IMR-90 (cell line): ENCODE data around the gene RERE. TPM values are rescaled to one million over a fixed set of nuclear protein-coding genes. Genes with fewer than 3 reads are reported as not detected.
A peak's percentile ranks its signal among the peaks of the same experiment; 100 is the strongest.

Experiments used
- ATAC-seq: fragments of 200-7000 bp; cut with Tn5 transposase; 2 replicates; pipeline ENCODE4 v1.9.1; 2020; ENCODE audit warnings: low read depth, mild to moderate bottlenecking, moderate library complexity
- BruUV-seq: library from RNA; stranded (reverse); fragments of 400-500 nt; replicated peaks from 2 replicates; lab custom pipeline; 2021; lab: Mats Ljungman, UMichigan
- CTCF ChIA-PET: fragments of 300-600 bp; formaldehyde crosslinking; extraction: SDS; loops from one replicate; lab custom pipeline; 2021; ENCODE audit warnings: antibody characterized with exemption; lab: Yijun Ruan, JAX
- POLR2A ChIA-PET: fragments of 300-600 bp; sonication (Branson Sonifier 250); formaldehyde crosslinking; loops from one replicate; lab custom pipeline; 2022; ENCODE audit warnings: antibody characterized with exemption; ENCODE audit not compliant: unreplicated experiment; lab: Charles Lee
- DNase-seq: peaks from one replicate; pipeline ENCODE4 v3.0.0; 2013
- H2AFZ ChIP-seq: replicated peaks from 2 replicates; pipeline ENCODE3; 2013; ENCODE audit warnings: low read length, mild to moderate bottlenecking; ENCODE audit not compliant: poor library complexity
- H2AK5ac ChIP-seq: 2 replicates; pipeline ENCODE4 v1.6.1; 2013; ENCODE audit warnings: low read depth, low read length, inconsistent platforms
- H2AK9ac ChIP-seq: replicated peaks from 2 replicates; pipeline ENCODE3; 2013; ENCODE audit warnings: mild to moderate bottlenecking, low read depth, low read length, moderate library complexity; ENCODE audit not compliant: poor library complexity
- H2BK120ac ChIP-seq: 2 replicates; pipeline ENCODE4 v1.6.1; 2013; ENCODE audit warnings: low read depth, low read length, inconsistent platforms
- H2BK15ac ChIP-seq: 3 replicates; pipeline ENCODE4 v1.6.1; 2013; ENCODE audit warnings: low read depth, low read length, inconsistent platforms
- H2BK20ac ChIP-seq: 2 replicates; pipeline ENCODE4 v1.6.1; 2013; ENCODE audit warnings: low read depth, mild to moderate bottlenecking, inconsistent platforms, low read length, moderate library complexity
- H2BK5ac ChIP-seq: 2 replicates; pipeline ENCODE4 v1.6.1; 2013; ENCODE audit warnings: mild to moderate bottlenecking, low read depth, low read length, inconsistent platforms; ENCODE audit not compliant: poor library complexity, severe bottlenecking
- H3K14ac ChIP-seq: replicated peaks from 2 replicates; pipeline ENCODE4 v1.6.1; 2013; ENCODE audit warnings: low read depth, low read length, inconsistent platforms
- H3K18ac ChIP-seq: 2 replicates; pipeline ENCODE4 v1.6.1; 2013; ENCODE audit warnings: low read depth, low read length, control low read depth
- H3K23ac ChIP-seq: 2 replicates; pipeline ENCODE4 v1.6.1; 2013; ENCODE audit warnings: low read depth, low read length, inconsistent platforms
- H3K27ac ChIP-seq: 2 replicates; pipeline ENCODE4 v1.5.1; 2013; ENCODE audit warnings: mild to moderate bottlenecking, control low read depth, low read length; ENCODE audit not compliant: insufficient read depth
- H3K27me3 ChIP-seq: 2 replicates; pipeline ENCODE4 v1.6.1; 2013; ENCODE audit warnings: low read length; ENCODE audit not compliant: control insufficient read depth, insufficient read depth
- H3K36me3 ChIP-seq: 2 replicates; pipeline ENCODE4 v1.6.1; 2013; ENCODE audit warnings: low read length, mixed read lengths; ENCODE audit not compliant: control insufficient read depth, insufficient read depth
- H3K4ac ChIP-seq: 2 replicates; pipeline ENCODE4 v1.6.1; 2013; ENCODE audit warnings: low read depth, low read length, inconsistent platforms
- H3K4me1 ChIP-seq: 2 replicates; pipeline ENCODE4 v1.6.1; 2013; ENCODE audit warnings: low read length, mixed read lengths; ENCODE audit not compliant: control insufficient read depth, insufficient read depth
- H3K4me2 ChIP-seq: 2 replicates; pipeline ENCODE4 v1.6.1; 2013; ENCODE audit warnings: low read depth, mild to moderate bottlenecking, control low read depth, low read length, moderate library complexity
- H3K4me3 ChIP-seq: 2 replicates; pipeline ENCODE4 v1.5.1; 2013; ENCODE audit warnings: low read depth, mild to moderate bottlenecking, control low read depth, low read length, moderate library complexity; ENCODE audit not compliant: insufficient read depth
- H3K56ac ChIP-seq: 2 replicates; pipeline ENCODE4 v1.6.1; 2013; ENCODE audit warnings: low read length, inconsistent platforms; ENCODE audit not compliant: insufficient read depth; ENCODE audit errors: extremely low read depth
- H3K79me1 ChIP-seq, 2 experiments: 2 replicates each; pipeline ENCODE4 v1.6.1; 2013; ENCODE audit warnings: low read length in 2 of 2, inconsistent platforms in 1 of 2, low read depth in 1 of 2
- H3K9ac ChIP-seq: 2 replicates; pipeline ENCODE4 v1.6.1; 2013; ENCODE audit warnings: low read depth, low read length, control low read depth
- H3K9me1 ChIP-seq: 2 replicates; pipeline ENCODE4 v1.6.1; 2013; ENCODE audit warnings: low read length, inconsistent platforms; ENCODE audit not compliant: insufficient read depth
- H3K9me3 ChIP-seq: 2 replicates; pipeline ENCODE4 v1.6.1; 2013; ENCODE audit warnings: low read length; ENCODE audit not compliant: control insufficient read depth, insufficient read depth
- H4K20me1 ChIP-seq: 2 replicates; pipeline ENCODE4 v1.6.1; 2013; ENCODE audit warnings: low read length, inconsistent platforms; ENCODE audit not compliant: insufficient read depth
- H4K5ac ChIP-seq: 2 replicates; pipeline ENCODE4 v1.6.1; 2013; ENCODE audit warnings: mild to moderate bottlenecking, low read depth, low read length, control low read depth
- H4K8ac ChIP-seq, 2 experiments: 2 replicates each; pipeline ENCODE4 v1.6.1; 2013; ENCODE audit warnings: low read depth in 2 of 2, low read length in 2 of 2, control low read depth in 1 of 2, inconsistent platforms in 1 of 2
- H4K91ac ChIP-seq: 2 replicates; pipeline ENCODE4 v1.6.1; 2013; ENCODE audit warnings: low read depth, low read length, inconsistent platforms; ENCODE audit not compliant: insufficient read depth
- CEBPB ChIP-seq: IDR thresholded peaks from 2 replicates; pipeline ENCODE4 v1.6.1; 2012; ENCODE audit warnings: low read depth, low read length, improper control_type of control experiment
- WGBS, 2 experiments: methylation state at CpG; one replicate each; pipeline versions ENCODE4 v1.1.5 to v1.1.7; 2013; ENCODE audit warnings: missing lambda C conversion rate in 2 of 2; ENCODE audit not compliant: insufficient read length in 1 of 2; ENCODE audit errors: extremely low coverage in 2 of 2; 5-methylcytosine and 5-hydroxymethylcytosine counted together
- dilution Hi-C: fragments of 300-500 bp; cut with HindIII; formaldehyde crosslinking; loops from one replicate; pipeline ENCODE4 v1.14.3; 2018; ENCODE audit warnings: low sequenced_read_pairs; ENCODE audit not compliant: unreplicated experiment
- in situ Hi-C: fragments of 300-500 bp; cut with MboI; formaldehyde crosslinking; loops from 3 replicates; pipeline ENCODE4 v1.14.3; 2019; ENCODE audit warnings: low sequenced_read_pairs, inconsistent platforms, mixed read lengths
- intact Hi-C: fragments of 100-400 bp; cut with micrococcal nuclease; formaldehyde crosslinking; loops from 2 replicates; pipeline ENCODE4 v1.10.0; 2022
- polyA plus RNA-seq, 3 experiments: library from polyadenylated mRNA; depleted of rRNA; stranded (reverse); fragments of >200 nt; gene quantifications; 2 replicates each; pipeline ENCODE4 v1.2.3, GENCODE V29; 2012; ENCODE audit warnings: low replicate concordance in 1 of 3
- total RNA-seq: library from RNA; depleted of rRNA; stranded (reverse); fragments of >200 nt; gene quantifications from 2 replicates; pipeline ENCODE4 v1.2.3, GENCODE V29; 2012
- TF ChIP-seq, protein P1 (sequence below): fragments of 150-350 bp; IDR thresholded peaks from 2 replicates; pipeline ENCODE4 v1.6.1; 2016; ENCODE audit warnings: low read depth, mild to moderate bottlenecking, low read length, moderate library complexity, borderline replicate concordance

RERE gene
- total and polyA plus RNA-seq, 2 of the 4 experiments (the other 2 are of a cell fraction): 11.5 to 25.1 TPM

DNA sequence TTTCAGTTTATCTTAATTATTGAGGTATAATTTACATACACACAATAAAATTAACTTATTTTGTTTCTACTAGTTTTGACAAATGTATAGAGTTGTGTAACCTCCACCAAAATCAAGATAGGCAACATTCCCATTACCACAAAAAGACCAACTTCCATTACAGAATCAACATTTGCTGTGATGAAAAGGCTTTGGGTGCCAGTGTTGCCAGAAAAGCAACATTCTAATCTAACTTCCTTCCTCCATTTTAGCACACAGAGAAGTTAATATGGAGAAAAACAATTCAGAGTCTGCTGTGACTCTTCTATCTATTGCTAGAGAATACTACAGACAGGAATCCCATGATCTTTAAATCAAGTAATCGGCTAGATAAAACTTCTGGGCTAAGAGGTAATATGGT, 245.3 kb downstream of the RERE start:
- no peak overlapping the region for H2AK5ac ChIP-seq
- ChIA-PET CTCF (interaction anchor here (1.0 to 1.8 kb wide), 5 partner anchors 8 to 154 kb away, joined by 3 to 6 read pairs (median 3); no protein-coding TSS in a partner anchor), POLR2A (no interaction called here)
- H2BK120ac ChIP-seq: no peak overlapping the region
- ATAC-seq (no peak), DNase-seq (no peak)
- H2AK9ac ChIP-seq: no peak overlapping the region
- H3K23ac ChIP-seq: no peak overlapping the region
- no peak overlapping the region for H3K56ac ChIP-seq
- peaks cover 4% of the 10 kb centered on the region for H3K4me1 ChIP-seq
- no peaks in the 10 kb centered on the region for H3K9me1 ChIP-seq
- no peak overlapping the region for H3K27ac ChIP-seq
- H3K9ac ChIP-seq: no peak overlapping the region; the same call in 1 of the 2 replicates
- WGBS, 2 experiments: no CpG with 5 or more reads among the region's 1 CpG
- H2AFZ ChIP-seq: no peak overlapping the region
- no peaks in the 10 kb centered on the region for H3K36me3 ChIP-seq
- peak overlapping the region; percentile 55; the same call in 1 of the 2 replicates for H3K14ac ChIP-seq
- H4K20me1 ChIP-seq: peaks cover 4% of the 10 kb centered on the region; the same call in 1 of the 2 replicates
- H3K4ac ChIP-seq: no peak overlapping the region; the same call in 1 of the 2 replicates
- H2BK20ac ChIP-seq: no peak overlapping the region
- no peak overlapping the region for H2BK15ac ChIP-seq
- H4K8ac ChIP-seq: peak overlapping the region in 1 of 2 experiments; percentile 43; a peak in 1 of 4 replicates
- in situ Hi-C loops: loop anchor here (25.0 kb wide), 1 partner anchor 585 kb away; no protein-coding TSS in a partner anchor
- no peaks in the 10 kb centered on the region for H3K9me3 ChIP-seq
- H3K4me2 ChIP-seq: no peak overlapping the region
- TF ChIP-seq CEBPB: 0 out of 2 replicates have a peak, but pooled peaks have one; percentile 21
- TF ChIP-seq, protein P1, sequence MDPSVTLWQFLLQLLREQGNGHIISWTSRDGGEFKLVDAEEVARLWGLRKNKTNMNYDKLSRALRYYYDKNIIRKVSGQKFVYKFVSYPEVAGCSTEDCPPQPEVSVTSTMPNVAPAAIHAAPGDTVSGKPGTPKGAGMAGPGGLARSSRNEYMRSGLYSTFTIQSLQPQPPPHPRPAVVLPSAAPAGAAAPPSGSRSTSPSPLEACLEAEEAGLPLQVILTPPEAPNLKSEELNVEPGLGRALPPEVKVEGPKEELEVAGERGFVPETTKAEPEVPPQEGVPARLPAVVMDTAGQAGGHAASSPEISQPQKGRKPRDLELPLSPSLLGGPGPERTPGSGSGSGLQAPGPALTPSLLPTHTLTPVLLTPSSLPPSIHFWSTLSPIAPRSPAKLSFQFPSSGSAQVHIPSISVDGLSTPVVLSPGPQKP: no peak
- H2BK5ac ChIP-seq: peak overlapping the region; percentile 64
- H3K79me1 ChIP-seq: peaks cover 25 to 55% of the 10 kb centered on the region in 2 experiments
- dilution Hi-C loops: no loop called here
- no peaks in the 10 kb centered on the region for H3K27me3 ChIP-seq
- intact Hi-C loops: no loop called here
- no peak overlapping the region for H3K4me3 ChIP-seq
- BruUV-seq: no TSS peak
- H4K91ac ChIP-seq: no peak overlapping the region
- H4K5ac ChIP-seq: no peak overlapping the region
- no peak overlapping the region for H3K18ac ChIP-seq
